K562 (cell line): ENCODE data around the gene DHCR24. TPM values are rescaled to one million over a fixed set of nuclear protein-coding genes. Genes with fewer than 3 reads are reported as not detected.

Experiments used
- ATAC-seq: fragments of 200-7000 bp; cut with Tn5 transposase; 3 replicates; pipeline ENCODE4 v1.9.1; 2020; ENCODE audit warnings: moderate library complexity
- BruUV-seq: library from RNA; stranded (reverse); fragments of 400-500 nt; replicated peaks from 2 replicates; lab custom pipeline; 2021; lab: Mats Ljungman, UMichigan
- CTCF ChIA-PET: fragments of 300-600 bp; formaldehyde crosslinking; extraction: SDS; loops from one replicate; lab custom pipeline; 2021; ENCODE audit warnings: low intra/inter-chr PET ratio; lab: Yijun Ruan, JAX
- POLR2A ChIA-PET: fragments of 300-600, 350-650 bp; sonication (Branson Sonifier 250); formaldehyde crosslinking; extraction: SDS; loops from one replicate; lab custom pipeline; 2021; ENCODE audit warnings: antibody characterized with exemption, inconsistent platforms; lab: Yijun Ruan, JAX
- DNase-seq, 4 experiments: peaks; one replicate each; pipeline versions ENCODE4 v3.0.0 to v3.0.0-alpha.2; 2011 to 2018; ENCODE audit warnings: low spot score in 3 of 4, mixed read lengths in 3 of 4; ENCODE audit errors: extremely low read depth in 1 of 4
- FAIRE-seq: peaks from 2 replicates; lab custom pipeline; 2011; peaks lifted over from hg19 to GRCh38; lab: Jason Lieb, UNC
- H2AFZ ChIP-seq: 2 replicates; pipeline ENCODE4 v1.6.0; 2011; ENCODE audit warnings: low read depth, low read length, control low read depth, inconsistent platforms
- H3K27ac ChIP-seq: fragments of 200-600 bp; 3 replicates; pipeline ENCODE4 v1.8.0; 2011; ENCODE audit warnings: low read depth, mild to moderate bottlenecking, control low read depth, inconsistent platforms, low read length, moderate library complexity, mixed read lengths; ENCODE audit errors: extremely low read depth
- H3K27me3 ChIP-seq, 2 experiments: fragments of 300-600 bp in 1 of 2; 2 replicates in 1 of 2; 3 replicates in 1 of 2; pipeline versions ENCODE4 v1.6.0 to v1.8.0; 2011; ENCODE audit warnings: inconsistent platforms in 2 of 2, low read length in 2 of 2, mild to moderate bottlenecking in 1 of 2, mixed read lengths in 1 of 2, moderate library complexity in 1 of 2; ENCODE audit not compliant: control insufficient read depth in 2 of 2, insufficient read depth in 2 of 2
- H3K36me3 ChIP-seq: fragments of 300-600 bp; 3 replicates; pipeline ENCODE4 v1.8.0; 2011; ENCODE audit warnings: mild to moderate bottlenecking, low read length, inconsistent platforms; ENCODE audit not compliant: control insufficient read depth, insufficient read depth
- H3K4me1 ChIP-seq, 2 experiments: fragments of 200-600 bp in 1 of 2; replicated peaks in 1 of 2; 2 replicates in 1 of 2; 3 replicates in 1 of 2; pipeline versions ENCODE4 v1.5.1 to v1.8.0; 2011; ENCODE audit warnings: inconsistent platforms in 2 of 2, low read length in 2 of 2, mild to moderate bottlenecking in 1 of 2, mixed read lengths in 1 of 2, moderate library complexity in 1 of 2; ENCODE audit not compliant: control insufficient read depth in 2 of 2, insufficient read depth in 2 of 2
- H3K4me2 ChIP-seq: 2 replicates; pipeline ENCODE4 v1.6.1; 2011; ENCODE audit warnings: low read length, control low read depth, inconsistent platforms, mixed read lengths; ENCODE audit not compliant: insufficient read depth
- H3K4me3 ChIP-seq: fragments of 200-600 bp; sonication (generic), shearing (Covaris generic); 2 replicates; pipeline ENCODE4 v1.5.1; 2016; ENCODE audit warnings: control low read depth, inconsistent platforms
- H3K79me2 ChIP-seq: fragments of 200-600 bp; 3 replicates; pipeline ENCODE4 v1.8.0; 2011; ENCODE audit warnings: low read length, inconsistent platforms; ENCODE audit not compliant: control insufficient read depth, insufficient read depth
- H3K9ac ChIP-seq, 2 experiments: 2 replicates each; pipeline versions ENCODE4 v1.6.0 to v1.6.1; 2011; ENCODE audit warnings: low read depth in 2 of 2, low read length in 2 of 2, control low read depth in 1 of 2, inconsistent platforms in 1 of 2, mild to moderate bottlenecking in 1 of 2, mixed read lengths in 1 of 2; ENCODE audit not compliant: insufficient read depth in 1 of 2
- H3K9me1 ChIP-seq: one replicate; pipeline ENCODE4 v1.6.0; 2011; ENCODE audit warnings: inconsistent platforms, mild to moderate bottlenecking, low read length, moderate library complexity; ENCODE audit not compliant: control insufficient read depth, insufficient read depth
- H3K9me3 ChIP-seq: replicated peaks from 2 replicates; pipeline ENCODE4 v1.5.1; 2011; ENCODE audit warnings: low read depth, low read length, inconsistent platforms; ENCODE audit not compliant: control insufficient read depth, insufficient read depth
- H4K20me1 ChIP-seq: replicated peaks from 2 replicates; pipeline ENCODE4 v1.6.1; 2011; ENCODE audit warnings: low read length, inconsistent platforms, mixed read lengths; ENCODE audit not compliant: control insufficient read depth, insufficient read depth
- ARNT ChIP-seq, 2 experiments: fragments of 450-650 bp; IDR thresholded peaks; 2 replicates each; pipeline ENCODE4 v1.6.1; 2016; ENCODE audit warnings: mild to moderate bottlenecking in 1 of 2
- DPF2 ChIP-seq: fragments of 450-650 bp; IDR thresholded peaks from 2 replicates; pipeline ENCODE4 v1.6.1; 2016
- EWSR1 ChIP-seq: fragments of 450-650 bp; IDR thresholded peaks from 2 replicates; pipeline ENCODE4 v1.6.1; 2018; ENCODE audit warnings: borderline replicate concordance, mild to moderate bottlenecking, low read depth, moderate library complexity; ENCODE audit not compliant: partially characterized antibody
- RBM25 ChIP-seq: fragments of 200-400 bp; formaldehyde crosslinking; IDR thresholded peaks from 2 replicates; pipeline ENCODE4 v1.6.1; 2018; ENCODE audit warnings: low read length, low read depth, moderate library complexity; ENCODE audit not compliant: severe bottlenecking
- ZBTB7A ChIP-seq: IDR thresholded peaks from 2 replicates; pipeline ENCODE4 v1.6.1; 2011; ENCODE audit warnings: low read depth, mild to moderate bottlenecking, low read length, moderate library complexity, borderline replicate concordance; ENCODE audit not compliant: control insufficient read depth
- ZNF830 ChIP-seq: fragments of 250-450 bp; sonication (Bioruptor Pico); IDR thresholded peaks from 2 replicates; pipeline ENCODE4 v1.5.0; 2021; ENCODE audit warnings: mild to moderate bottlenecking
- WGBS: fragments of 100-300 bp; shearing (Covaris generic); methylation state at CpG from one replicate; pipeline ENCODE4 v1.1.6; 2016; ENCODE audit warnings: low coverage, mixed read lengths; ENCODE audit not compliant: insufficient coverage; ENCODE audit errors: missing lambda C conversion rate; 5-methylcytosine and 5-hydroxymethylcytosine counted together
- in situ Hi-C: fragments of 300-500 bp; cut with MboI; formaldehyde crosslinking; loops from 4 replicates; pipeline ENCODE4 v1.15.0; 2018; ENCODE audit warnings: inconsistent platforms, mixed read lengths
- intact Hi-C: fragments of 100-400 bp; cut with micrococcal nuclease; formaldehyde crosslinking; loops from 2 replicates; pipeline ENCODE4 v1.14.2; 2022
- polyA plus RNA-seq, 8 experiments: library from polyadenylated mRNA; depleted of rRNA in 4 of 8; stranded (reverse) in 5 of 8; unstranded in 3 of 8; fragments of >200 nt; fragmentation: Nextera tagmentation in 2 of 8; fragmentation: Illumina TruSeq in 1 of 8; extraction: Ambion mirVana in 2 of 8; extraction: Trizol in 1 of 8; gene quantifications; 2 replicates each; pipeline versions ENCODE4 v1.2.1 to v1.2.3, GENCODE V29; 2011 to 2014; ENCODE audit warnings: inconsistent platforms in 1 of 8, missing spikeins in 1 of 8
- total RNA-seq, 7 experiments: library from RNA; depleted of rRNA in 6 of 7; stranded (reverse); fragments of >200 nt in 6 of 7; fragmentation: Illumina TruSeq in 2 of 7; extraction: Trizol in 2 of 7; gene quantifications; 2 replicates each; pipeline versions ENCODE4 v1.2.1 to v1.2.3, GENCODE V29; 2011 to 2021; ENCODE audit warnings: low replicate concordance in 1 of 7

The DHCR24 gene
- total and polyA plus RNA-seq, 9 of the 15 experiments (the other 6 are each of a cell fraction or from before 2014, with no cell fraction given), result 23.4 to 161 (median 79.9) TPM

DNA sequence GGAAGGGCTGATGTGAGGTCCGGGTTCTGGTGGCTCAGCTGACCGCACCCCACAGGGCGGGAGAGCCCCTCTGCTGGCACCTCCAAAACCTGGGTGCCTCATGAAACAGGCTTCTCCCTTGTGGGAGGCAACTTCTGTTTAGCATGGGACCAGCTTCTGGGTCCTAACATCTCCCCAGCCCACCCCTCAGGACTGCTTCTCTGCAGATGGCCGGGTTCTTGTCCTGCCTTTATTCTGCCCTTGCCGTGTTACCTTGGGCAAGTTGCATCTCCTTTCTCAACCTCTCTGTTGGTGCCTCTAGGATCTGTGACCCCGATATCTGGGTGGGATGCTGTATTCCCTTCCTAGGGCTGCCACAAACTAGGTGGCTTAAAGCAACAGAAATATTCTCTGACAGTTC, 70.9 kb downstream of the DHCR24 start (continued):
- TF ChIP-seq EWSR1 (no peak), RBM25 (no peak)

DNA sequence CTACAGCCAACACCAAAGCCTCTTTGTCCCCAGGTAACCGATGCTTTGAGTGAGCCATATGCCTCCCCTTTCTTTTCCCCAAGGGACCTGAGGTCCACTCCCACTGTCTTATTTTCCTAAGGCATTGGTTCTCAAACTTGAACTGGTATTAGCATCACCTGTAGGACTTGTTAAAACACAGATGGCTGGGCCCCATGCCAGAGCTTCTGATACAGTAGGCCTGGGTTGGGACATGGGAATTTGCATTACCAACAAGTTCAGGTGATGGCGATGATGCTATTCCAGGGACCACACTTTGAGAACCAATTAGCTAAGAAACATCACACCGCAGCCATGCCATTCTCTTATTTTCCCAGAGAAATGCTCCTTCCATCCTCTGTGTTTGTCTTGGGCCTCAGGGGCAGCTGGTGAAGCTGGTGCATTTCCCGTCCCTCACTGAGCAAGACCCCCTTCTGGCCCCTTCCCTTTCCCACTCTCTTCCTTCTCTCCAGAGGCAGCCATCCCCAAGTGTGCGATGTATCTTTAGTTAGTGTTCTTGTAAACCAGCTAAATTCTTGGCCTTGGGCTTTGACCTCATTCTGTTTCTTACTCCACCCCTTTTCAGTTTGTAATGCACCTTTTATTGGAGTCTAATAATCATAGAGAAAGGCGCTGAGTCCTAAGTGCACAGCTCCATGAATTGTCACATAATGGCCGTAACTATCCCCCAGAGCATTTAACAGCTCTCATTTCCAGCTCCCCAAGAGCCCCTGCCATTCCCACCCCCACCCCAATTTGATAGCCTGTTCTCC, 71.7 kb downstream of the DHCR24 start:
- 4% methylated on average over 7 of the region's 7 CpGs for WGBS
- H3K9ac ChIP-seq, result no peak overlapping the region
- FAIRE-seq (no peak), ATAC-seq (no peak), DNase-seq (no peak)
- BruUV-seq, result no TSS peak
- CTCF ChIA-PET, result no interaction called here
- TF ChIP-seq ZBTB7A, result no peak
- TF ChIP-seq ZNF830 (CRISPR knock-in tag), result no peak
- TF ChIP-seq ARNT (IDR thresholded peaks at IDR 0.05), result no peak
- TF ChIP-seq DPF2, result no peak
- no peak overlapping the region for H3K27ac ChIP-seq
- peaks cover 40 to 82% of the 10 kb centered on the region in 2 experiments for H3K27me3 ChIP-seq
- intact Hi-C loops, result no loop called here
- no peak overlapping the region for H3K4me2 ChIP-seq
- H3K9me1 ChIP-seq, result no peaks in the 10 kb centered on the region
- H3K9me3 ChIP-seq, result no peaks in the 10 kb centered on the region
- H3K79me2 ChIP-seq, result no peaks in the 10 kb centered on the region
- POLR2A ChIA-PET, result interaction anchor here (1.0 to 2.2 kb wide), 2 partner anchors 11 to 14 kb away, joined by 5 read pairs; no protein-coding TSS in a partner anchor
- H3K4me3 ChIP-seq, result no peak overlapping the region
- no peaks in the 10 kb centered on the region for H3K36me3 ChIP-seq
- H2AFZ ChIP-seq, result no peak overlapping the region
- peaks cover 9% of the 10 kb centered on the region; the same call in 1 of the 2 replicates for H4K20me1 ChIP-seq
- in situ Hi-C loops, result no loop called here
- H3K4me1 ChIP-seq, result no peaks in the 10 kb centered on the region
